ENCODE data around the gene DMD. TPM values are rescaled to one million over a fixed set of nuclear protein-coding genes. Genes with fewer than 3 reads are reported as not detected.
"Not testable (repeated sequence)": the region's sequence is repeated elsewhere in the genome, so short reads cannot be mapped to it uniquely, and the experiment has no call there.

Gene DMD
- total RNA-seq, 2 experiments from 2014 or later: 0.27 to 0.49 TPM

- CTCF ChIA-PET: no interaction called here
- TF ChIP-seq, protein P1, sequence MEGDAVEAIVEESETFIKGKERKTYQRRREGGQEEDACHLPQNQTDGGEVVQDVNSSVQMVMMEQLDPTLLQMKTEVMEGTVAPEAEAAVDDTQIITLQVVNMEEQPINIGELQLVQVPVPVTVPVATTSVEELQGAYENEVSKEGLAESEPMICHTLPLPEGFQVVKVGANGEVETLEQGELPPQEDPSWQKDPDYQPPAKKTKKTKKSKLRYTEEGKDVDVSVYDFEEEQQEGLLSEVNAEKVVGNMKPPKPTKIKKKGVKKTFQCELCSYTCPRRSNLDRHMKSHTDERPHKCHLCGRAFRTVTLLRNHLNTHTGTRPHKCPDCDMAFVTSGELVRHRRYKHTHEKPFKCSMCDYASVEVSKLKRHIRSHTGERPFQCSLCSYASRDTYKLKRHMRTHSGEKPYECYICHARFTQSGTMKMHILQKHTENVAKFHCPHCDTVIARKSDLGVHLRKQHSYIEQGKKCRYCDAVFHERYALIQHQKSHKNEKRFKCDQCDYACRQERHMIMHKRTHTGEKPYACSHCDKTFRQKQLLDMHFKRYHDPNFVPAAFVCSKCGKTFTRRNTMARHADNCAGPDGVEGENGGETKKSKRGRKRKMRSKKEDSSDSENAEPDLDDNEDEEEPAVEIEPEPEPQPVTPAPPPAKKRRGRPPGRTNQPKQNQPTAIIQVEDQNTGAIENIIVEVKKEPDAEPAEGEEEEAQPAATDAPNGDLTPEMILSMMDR (IDR thresholded peaks at IDR 0.05): no peak
- Mint-ChIP-seq H3K9me3 (no peaks in the 10 kb centered on the region), H3K4me3 (no peak overlapping the region), H3K27ac (no peak overlapping the region), H3K36me3 (ENCODE audit: low read depth) (no peaks in the 10 kb centered on the region), H3K27me3 (no peaks in the 10 kb centered on the region), H3K4me1 (ENCODE audit: low read depth) (no peaks in the 10 kb centered on the region)
- POLR2A ChIA-PET: no interaction called here
- ATAC-seq (no peak), DNase-seq (no peak)
- intact Hi-C loops (cut with micrococcal nuclease): no loop called here
These were observed 1249.1 kb downstream of the DMD start for GRCh38 chrX:31962256-31962655.

- H3K9me3 Mint-ChIP-seq: no peaks in the 10 kb centered on the region
- DNase-seq (no peak), ATAC-seq (no peak)
- H3K27me3 Mint-ChIP-seq: no peaks in the 10 kb centered on the region
- intact Hi-C loops (cut with micrococcal nuclease): no loop called here
- ChIA-PET POLR2A (no interaction called here), CTCF (no interaction called here)
- H3K4me3 Mint-ChIP-seq: no peak overlapping the region
- no peak overlapping the region for H3K27ac Mint-ChIP-seq
- no peaks in the 10 kb centered on the region for H3K36me3 Mint-ChIP-seq (ENCODE audit: low read depth)
- TF ChIP-seq, protein P1 (IDR thresholded peaks at IDR 0.05): no peak
- no peaks in the 10 kb centered on the region for H3K4me1 Mint-ChIP-seq (ENCODE audit: low read depth)
These were observed 1276.4 kb downstream of the DMD start for GRCh38 chrX:31934842-31935370.

GRCh38 chrX:31934015-31934414 lies 1277.3 kb downstream of the DMD start:
- DNase-seq (no peak), ATAC-seq (no peak)
- no peaks in the 10 kb centered on the region for H3K4me1 Mint-ChIP-seq (ENCODE audit: low read depth)
- no peaks in the 10 kb centered on the region for H3K27me3 Mint-ChIP-seq
- POLR2A ChIA-PET: no interaction called here
- H3K27ac Mint-ChIP-seq: no peak overlapping the region
- H3K4me3 Mint-ChIP-seq: no peak overlapping the region
- H3K36me3 Mint-ChIP-seq (ENCODE audit: low read depth): no peaks in the 10 kb centered on the region
- intact Hi-C loops (cut with micrococcal nuclease): no loop called here
- CTCF ChIA-PET: no interaction called here
- TF ChIP-seq, protein P1 (IDR thresholded peaks at IDR 0.05): no peak
- H3K9me3 Mint-ChIP-seq: no peaks in the 10 kb centered on the region

- POLR2A ChIA-PET: no interaction called here
- TF ChIP-seq, protein P1 (IDR thresholded peaks at IDR 0.05): no peak
These were observed 1278.6 kb downstream of the DMD start for GRCh38 chrX:31932769-31933168.

DNA sequence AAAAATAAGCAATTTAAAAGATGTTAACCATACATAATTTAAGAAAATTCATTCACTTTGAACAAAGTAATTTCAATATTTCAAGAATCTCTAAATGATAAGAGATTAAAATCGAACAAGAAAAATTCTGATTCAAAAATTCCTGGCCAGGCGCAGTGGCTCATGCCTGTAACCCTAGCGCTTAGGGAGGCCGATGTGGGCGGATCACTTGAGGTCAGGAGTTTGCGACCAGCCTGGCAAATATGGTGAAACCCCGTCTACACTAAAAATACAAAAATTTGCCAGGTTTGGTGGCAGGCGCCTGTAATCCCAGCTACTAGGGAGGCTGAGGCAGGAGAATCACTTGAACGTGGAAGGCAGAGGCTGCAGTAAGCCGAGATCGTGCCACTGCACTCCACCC lies 1279.0 kb downstream of the DMD start:
- intact Hi-C loops (cut with micrococcal nuclease): not testable (repeated sequence)

More at GRCh38 chrX:31932769-31933168, 1278.6 kb downstream of the DMD start:
- Mint-ChIP-seq H3K9me3 (no peaks in the 10 kb centered on the region), H3K27me3 (no peaks in the 10 kb centered on the region), H3K4me3 (no peak overlapping the region), H3K36me3 (ENCODE audit: low read depth) (no peaks in the 10 kb centered on the region), H3K4me1 (ENCODE audit: low read depth) (no peaks in the 10 kb centered on the region), H3K27ac (no peak overlapping the region)
- ATAC-seq (no peak), DNase-seq (no peak)
- intact Hi-C loops (cut with micrococcal nuclease): no loop called here
- CTCF ChIA-PET: no interaction called here

GRCh38 chrX:31931225-31931624 lies 1280.1 kb downstream of the DMD start:
- TF ChIP-seq, protein P1 (IDR thresholded peaks at IDR 0.05): no peak
- no peaks in the 10 kb centered on the region for H3K27me3 Mint-ChIP-seq
- ATAC-seq (no peak), DNase-seq (no peak)
- intact Hi-C loops (cut with micrococcal nuclease): no loop called here
- H3K27ac Mint-ChIP-seq: no peak overlapping the region
- CTCF ChIA-PET: no interaction called here
- POLR2A ChIA-PET: no interaction called here
- H3K36me3 Mint-ChIP-seq (ENCODE audit: low read depth): no peaks in the 10 kb centered on the region
- H3K9me3 Mint-ChIP-seq: no peaks in the 10 kb centered on the region
- H3K4me1 Mint-ChIP-seq (ENCODE audit: low read depth): no peaks in the 10 kb centered on the region
- H3K4me3 Mint-ChIP-seq: no peak overlapping the region

More for the DNA sequence above, 1279.0 kb downstream of the DMD start:
- H3K4me3 Mint-ChIP-seq; H3K4me1 Mint-ChIP-seq (ENCODE audit: low read depth); H3K27ac Mint-ChIP-seq; H3K36me3 Mint-ChIP-seq (ENCODE audit: low read depth); DNase-seq; POLR2A ChIA-PET; ATAC-seq; CTCF ChIA-PET; H3K27me3 Mint-ChIP-seq; H3K9me3 Mint-ChIP-seq: not testable (repeated sequence)
